SK-N-MC (cell line): ENCODE results near the gene POLG2.

Source experiments
- EZH2 ChIP-seq: fragments of 200-600 bp; sonication (generic); IDR thresholded peaks from one replicate; pipeline ENCODE4 v1.6.1; 2017; ENCODE audit warnings: antibody characterized with exemption
- FOXP2 ChIP-seq: optimal IDR thresholded peaks from 2 replicates; pipeline ENCODE3; 2011; ENCODE audit warnings: mild to moderate bottlenecking, moderate library complexity; ENCODE audit not compliant: insufficient read depth; ENCODE audit errors: extremely low read length, control extremely low read depth
- POLR2AphosphoS5 ChIP-seq: IDR thresholded peaks from 2 replicates; pipeline ENCODE4 v1.6.1; 2012; ENCODE audit warnings: mild to moderate bottlenecking, low read depth, low read length, borderline replicate concordance

DNA sequence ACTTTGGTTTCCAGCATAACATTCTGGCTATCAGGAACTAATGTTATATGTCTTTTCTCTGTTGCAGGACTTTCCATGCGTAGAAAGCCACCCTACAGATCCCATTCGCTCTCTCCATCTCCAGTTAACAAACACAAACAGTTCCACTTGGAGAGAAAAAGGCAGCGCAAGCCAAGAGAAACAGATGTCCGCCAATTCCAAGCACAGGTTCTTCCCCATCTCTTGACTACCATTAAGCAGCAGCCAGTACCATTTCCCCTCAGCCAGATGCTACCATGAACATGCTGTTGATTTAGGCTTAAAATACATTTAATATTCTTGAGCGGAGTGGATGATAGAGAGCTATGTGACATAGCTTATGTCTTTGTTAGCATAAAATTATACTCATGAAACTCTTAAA, 32.4 kb upstream of the POLG2 start:
- TF ChIP-seq POLR2AphosphoS5 = no peak
- TF ChIP-seq EZH2 = no peak
- no peak for TF ChIP-seq FOXP2
